ENCODE data around the gene MYEF2.

GRCh38 chr15:48089702-48090101 is 88.4 kb downstream of the MYEF2 start:
- no peak for TF ChIP-seq POLR2A (IDR thresholded peaks at IDR 0.05)
- TF ChIP-seq CTCF (IDR thresholded peaks at IDR 0.05), result no peak
